OCI-LY1 (cell line): Measurements from ENCODE around the gene PARVA.

Experiments used
- H2AFZ ChIP-seq: fragments of 200-600 bp; sonication (generic), shearing (Covaris generic); 2 replicates; pipeline ENCODE4 v1.6.0; 2014; ENCODE audit warnings: antibody characterized with exemption, mild to moderate bottlenecking, low read length
- H3F3A ChIP-seq: fragments of 200-600 bp; sonication (generic), shearing (Covaris generic); 2 replicates; pipeline ENCODE4 v1.6.0; 2014; ENCODE audit warnings: mild to moderate bottlenecking, antibody characterized with exemption, low read length, moderate library complexity; ENCODE audit not compliant: insufficient read depth
- H3K27ac ChIP-seq: fragments of 200-600 bp; sonication (generic); 2 replicates; pipeline ENCODE4 v1.5.1; 2014; ENCODE audit warnings: low read length, mixed run types, mild to moderate bottlenecking, low read depth; ENCODE audit not compliant: poor library complexity, severe bottlenecking
- H3K27me3 ChIP-seq: fragments of 200-600 bp; sonication (generic); 2 replicates; pipeline ENCODE4 v1.6.0; 2014; ENCODE audit warnings: antibody characterized with exemption, mild to moderate bottlenecking, low read length, moderate library complexity; ENCODE audit not compliant: insufficient read depth
- H3K36me3 ChIP-seq: fragments of 200-600 bp; sonication (generic); 2 replicates; pipeline ENCODE4 v1.6.1; 2014; ENCODE audit warnings: mild to moderate bottlenecking, antibody characterized with exemption, low read length, moderate library complexity, mixed read lengths; ENCODE audit not compliant: insufficient read depth
- H3K4me1 ChIP-seq: fragments of 200-600 bp; sonication (generic); 2 replicates; pipeline ENCODE4 v1.5.1; 2014; ENCODE audit warnings: mild to moderate bottlenecking, low read length, moderate library complexity; ENCODE audit not compliant: insufficient read depth, severe bottlenecking
- H3K4me2 ChIP-seq: fragments of 200-600 bp; sonication (generic), shearing (Covaris generic); 2 replicates; pipeline ENCODE4 v1.6.1; 2014; ENCODE audit warnings: low read length
- H3K4me3 ChIP-seq: fragments of 200-600 bp; sonication (generic); 2 replicates; pipeline ENCODE4 v1.5.1; 2014; ENCODE audit warnings: low read length, low read depth, mild to moderate bottlenecking, mixed read lengths; ENCODE audit not compliant: poor library complexity, severe bottlenecking
- H3K79me2 ChIP-seq: fragments of 200-600 bp; shearing (Covaris generic); 2 replicates; pipeline ENCODE4 v1.6.1; 2016; ENCODE audit warnings: mixed run types, low read length, mixed read lengths; ENCODE audit not compliant: insufficient read depth
- H3K9ac ChIP-seq: fragments of 200-600 bp; sonication (generic), shearing (Covaris generic); 2 replicates; pipeline ENCODE4 v1.6.1; 2014; ENCODE audit warnings: mild to moderate bottlenecking, low read length, mixed read lengths
- H3K9me2 ChIP-seq: fragments of 200-600 bp; sonication (generic), shearing (Covaris generic); 2 replicates; pipeline ENCODE4 v1.6.1; 2014; ENCODE audit warnings: low read depth, mild to moderate bottlenecking, low read length, mixed read lengths
- H3K9me3 ChIP-seq: fragments of 200-600 bp; shearing (Covaris generic); 2 replicates; pipeline ENCODE4 v1.6.1; 2014; ENCODE audit warnings: low read length, mixed read lengths
- H4K20me1 ChIP-seq: fragments of 200-600 bp; sonication (generic), shearing (Covaris generic); 2 replicates; pipeline ENCODE4 v1.6.0; 2016; ENCODE audit warnings: mild to moderate bottlenecking, low read length; ENCODE audit not compliant: insufficient read depth
- CTCF ChIP-seq: fragments of 200-600 bp; sonication (generic), shearing (Covaris generic); IDR thresholded peaks from 2 replicates; pipeline ENCODE4 v1.5.1; 2017; ENCODE audit warnings: mild to moderate bottlenecking, antibody characterized with exemption, low read length, moderate library complexity, mixed read lengths
- EZH2 ChIP-seq: fragments of 200-600 bp; sonication (generic), shearing (Covaris generic); IDR thresholded peaks from 2 replicates; pipeline ENCODE4 v1.8.0; 2017; ENCODE audit warnings: borderline replicate concordance, mixed run types, mild to moderate bottlenecking, antibody characterized with exemption, low read length, moderate library complexity, mixed read lengths

The PARVA gene

GRCh38 chr11:12494699-12495098, 117.3 kb downstream of the PARVA start:
- no peaks in the 10 kb centered on the region; the same call in 1 of the 2 replicates for H3K9me3 ChIP-seq
- H3F3A ChIP-seq, result no peaks in the 10 kb centered on the region
- H4K20me1 ChIP-seq, result no peaks in the 10 kb centered on the region
- H3K9me2 ChIP-seq, result no peaks in the 10 kb centered on the region
- H3K27ac ChIP-seq, result no peak overlapping the region
- no peak overlapping the region for H3K9ac ChIP-seq
- H3K4me3 ChIP-seq, result no peak overlapping the region
- no peaks in the 10 kb centered on the region for H3K36me3 ChIP-seq
- H3K4me2 ChIP-seq, result no peak overlapping the region
- H3K4me1 ChIP-seq, result no peaks in the 10 kb centered on the region
- TF ChIP-seq CTCF (no peak), EZH2 (no peak)
- H2AFZ ChIP-seq, result no peak overlapping the region
- no peaks in the 10 kb centered on the region for H3K79me2 ChIP-seq
- H3K27me3 ChIP-seq, result no peaks in the 10 kb centered on the region

- no peaks in the 10 kb centered on the region for H3K4me1 ChIP-seq
- no peak overlapping the region for H3K9ac ChIP-seq
- no peaks in the 10 kb centered on the region for H3K9me3 ChIP-seq
- H3K36me3 ChIP-seq, result no peaks in the 10 kb centered on the region
- H3K79me2 ChIP-seq, result no peaks in the 10 kb centered on the region
- no peak overlapping the region for H3K4me3 ChIP-seq
- H3K9me2 ChIP-seq, result no peaks in the 10 kb centered on the region
- H2AFZ ChIP-seq, result no peak overlapping the region
- H3K27ac ChIP-seq, result no peak overlapping the region
- no peaks in the 10 kb centered on the region for H3F3A ChIP-seq
- no peak overlapping the region for H3K4me2 ChIP-seq
- H4K20me1 ChIP-seq, result no peaks in the 10 kb centered on the region
- H3K27me3 ChIP-seq, result no peaks in the 10 kb centered on the region
- no peak for TF ChIP-seq CTCF
- TF ChIP-seq EZH2, result no peak
Measured at GRCh38 chr11:12496181-12497025, 119.0 kb downstream of the PARVA start.

GRCh38 chr11:12497431-12497830, 120.1 kb downstream of the PARVA start:
- H3K4me1 ChIP-seq, result no peaks in the 10 kb centered on the region
- H3K27me3 ChIP-seq, result no peaks in the 10 kb centered on the region
- no peak overlapping the region for H2AFZ ChIP-seq
- no peak overlapping the region for H3K27ac ChIP-seq
- H3K79me2 ChIP-seq, result no peaks in the 10 kb centered on the region
- H3K4me3 ChIP-seq, result no peak overlapping the region
- no peaks in the 10 kb centered on the region for H3K9me2 ChIP-seq
- H3K9me3 ChIP-seq, result no peaks in the 10 kb centered on the region
- H3K9ac ChIP-seq, result no peak overlapping the region
- no peak overlapping the region for H3K4me2 ChIP-seq
- no peaks in the 10 kb centered on the region for H3K36me3 ChIP-seq
- no peaks in the 10 kb centered on the region for H3F3A ChIP-seq
- TF ChIP-seq EZH2 (no peak), CTCF (no peak)
- no peaks in the 10 kb centered on the region for H4K20me1 ChIP-seq
